PFSK-1 (cell line): ENCODE measurements around the gene BOC.

ENCODE experiments used
- FOXP2 ChIP-seq: optimal IDR thresholded peaks from 2 replicates; pipeline ENCODE3; 2011; ENCODE audit warnings: borderline replicate concordance, control low read depth, inconsistent platforms; ENCODE audit not compliant: insufficient read depth; ENCODE audit errors: extremely low read length, extremely low read depth
- POLR2AphosphoS5 ChIP-seq: IDR thresholded peaks from 2 replicates; pipeline ENCODE4 v1.6.1; 2012; ENCODE audit warnings: low read depth, mild to moderate bottlenecking, control low read depth, low read length, moderate library complexity
- SIN3A ChIP-seq: IDR thresholded peaks from 2 replicates; pipeline ENCODE4 v1.6.1; 2012; ENCODE audit warnings: mild to moderate bottlenecking, low read length, moderate library complexity, borderline replicate concordance; ENCODE audit not compliant: insufficient read depth
- TAF1 ChIP-seq: IDR thresholded peaks from 2 replicates; pipeline ENCODE4 v1.6.1; 2012; ENCODE audit warnings: low read length, control low read depth, borderline replicate concordance; ENCODE audit not compliant: insufficient read depth
- TF ChIP-seq, protein P1 (sequence below), 2 experiments: IDR thresholded peaks; 2 replicates each; pipeline versions ENCODE4 v1.6.1 to v1.8.0; 2011 to 2012; ENCODE audit warnings: low read depth in 2 of 2, low read length in 2 of 2, control low read depth in 1 of 2, inconsistent platforms in 1 of 2, mild to moderate bottlenecking in 1 of 2, moderate library complexity in 1 of 2; ENCODE audit not compliant: insufficient read depth in 1 of 2

DNA sequence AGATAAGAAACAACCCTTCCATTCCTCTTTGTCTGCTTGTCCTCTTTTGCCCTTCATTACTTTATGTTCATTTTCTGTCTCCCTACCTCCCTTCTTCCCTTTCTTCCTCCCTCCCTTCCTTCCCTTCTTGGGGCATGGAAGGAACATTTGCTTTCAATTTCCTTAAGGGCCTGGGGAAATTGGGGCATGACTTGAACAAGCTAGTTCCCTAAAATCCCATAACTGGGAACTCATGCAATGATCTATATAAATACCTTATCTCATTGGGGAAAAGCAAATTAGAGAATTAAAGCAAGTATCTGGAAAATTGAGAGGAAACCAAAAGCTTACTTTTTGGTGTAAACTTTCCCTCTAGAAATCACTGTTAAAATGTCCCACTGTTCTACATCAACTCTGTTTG lies 35.7 kb downstream of the BOC start:
- TF ChIP-seq POLR2AphosphoS5 (no peak), TAF1 (no peak), SIN3A (no peak), FOXP2 (no peak)
- TF ChIP-seq, protein P1, sequence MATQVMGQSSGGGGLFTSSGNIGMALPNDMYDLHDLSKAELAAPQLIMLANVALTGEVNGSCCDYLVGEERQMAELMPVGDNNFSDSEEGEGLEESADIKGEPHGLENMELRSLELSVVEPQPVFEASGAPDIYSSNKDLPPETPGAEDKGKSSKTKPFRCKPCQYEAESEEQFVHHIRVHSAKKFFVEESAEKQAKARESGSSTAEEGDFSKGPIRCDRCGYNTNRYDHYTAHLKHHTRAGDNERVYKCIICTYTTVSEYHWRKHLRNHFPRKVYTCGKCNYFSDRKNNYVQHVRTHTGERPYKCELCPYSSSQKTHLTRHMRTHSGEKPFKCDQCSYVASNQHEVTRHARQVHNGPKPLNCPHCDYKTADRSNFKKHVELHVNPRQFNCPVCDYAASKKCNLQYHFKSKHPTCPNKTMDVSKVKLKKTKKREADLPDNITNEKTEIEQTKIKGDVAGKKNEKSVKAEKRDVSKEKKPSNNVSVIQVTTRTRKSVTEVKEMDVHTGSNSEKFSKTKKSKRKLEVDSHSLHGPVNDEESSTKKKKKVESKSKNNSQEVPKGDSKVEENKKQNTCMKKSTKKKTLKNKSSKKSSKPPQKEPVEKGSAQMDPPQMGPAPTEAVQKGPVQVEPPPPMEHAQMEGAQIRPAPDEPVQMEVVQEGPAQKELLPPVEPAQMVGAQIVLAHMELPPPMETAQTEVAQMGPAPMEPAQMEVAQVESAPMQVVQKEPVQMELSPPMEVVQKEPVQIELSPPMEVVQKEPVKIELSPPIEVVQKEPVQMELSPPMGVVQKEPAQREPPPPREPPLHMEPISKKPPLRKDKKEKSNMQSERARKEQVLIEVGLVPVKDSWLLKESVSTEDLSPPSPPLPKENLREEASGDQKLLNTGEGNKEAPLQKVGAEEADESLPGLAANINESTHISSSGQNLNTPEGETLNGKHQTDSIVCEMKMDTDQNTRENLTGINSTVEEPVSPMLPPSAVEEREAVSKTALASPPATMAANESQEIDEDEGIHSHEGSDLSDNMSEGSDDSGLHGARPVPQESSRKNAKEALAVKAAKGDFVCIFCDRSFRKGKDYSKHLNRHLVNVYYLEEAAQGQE (IDR thresholded peaks at IDR 0.05; ENCODE audit: insufficient read depth in 1 of 2, low read depth in 2 of 2, low read length in 2 of 2) = no peak
